ENCODE results near the gene ZNF460. TPM values are rescaled to one million over a fixed set of nuclear protein-coding genes. Genes with fewer than 3 reads are reported as not detected.

ZNF460 gene
- total RNA-seq, 1 donor from 2014 or later, result 56.5 TPM

DNA sequence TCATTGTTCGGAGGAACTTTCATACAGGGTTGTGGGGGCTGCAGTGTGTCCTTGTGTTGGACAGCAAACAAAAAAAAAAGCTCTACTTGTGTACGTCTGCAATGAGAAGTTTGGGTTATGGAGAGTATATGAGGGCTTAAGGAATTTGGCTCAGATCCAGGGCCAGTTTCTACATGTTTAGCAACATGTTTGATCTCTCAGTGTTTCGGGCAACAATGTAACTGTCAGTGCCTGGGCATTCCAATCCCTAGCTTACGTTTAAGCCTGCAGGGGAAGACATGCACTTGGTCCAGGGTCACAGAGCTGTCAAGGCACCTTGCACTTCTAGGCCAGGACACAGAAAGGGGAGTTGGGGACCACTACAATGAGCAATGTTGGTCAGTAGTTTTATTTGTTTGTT lies 53.9 kb downstream of the ZNF460 start:
- no peak overlapping the region for H3K4me3 ChIP-seq
- peaks cover 9 to 84% of the 10 kb centered on the region in 2 donors for H3K9me3 ChIP-seq
- H3K36me3 ChIP-seq, result peaks cover 1 to 29% of the 10 kb centered on the region in 2 donors
- intact Hi-C loops (cut with DNase I), result no loop called here
- no peaks in the 10 kb centered on the region for H3K4me1 ChIP-seq
- H3K27me3 ChIP-seq, result no peaks in the 10 kb centered on the region
- H3K27ac ChIP-seq, result no peak overlapping the region
- TF ChIP-seq, protein P1, sequence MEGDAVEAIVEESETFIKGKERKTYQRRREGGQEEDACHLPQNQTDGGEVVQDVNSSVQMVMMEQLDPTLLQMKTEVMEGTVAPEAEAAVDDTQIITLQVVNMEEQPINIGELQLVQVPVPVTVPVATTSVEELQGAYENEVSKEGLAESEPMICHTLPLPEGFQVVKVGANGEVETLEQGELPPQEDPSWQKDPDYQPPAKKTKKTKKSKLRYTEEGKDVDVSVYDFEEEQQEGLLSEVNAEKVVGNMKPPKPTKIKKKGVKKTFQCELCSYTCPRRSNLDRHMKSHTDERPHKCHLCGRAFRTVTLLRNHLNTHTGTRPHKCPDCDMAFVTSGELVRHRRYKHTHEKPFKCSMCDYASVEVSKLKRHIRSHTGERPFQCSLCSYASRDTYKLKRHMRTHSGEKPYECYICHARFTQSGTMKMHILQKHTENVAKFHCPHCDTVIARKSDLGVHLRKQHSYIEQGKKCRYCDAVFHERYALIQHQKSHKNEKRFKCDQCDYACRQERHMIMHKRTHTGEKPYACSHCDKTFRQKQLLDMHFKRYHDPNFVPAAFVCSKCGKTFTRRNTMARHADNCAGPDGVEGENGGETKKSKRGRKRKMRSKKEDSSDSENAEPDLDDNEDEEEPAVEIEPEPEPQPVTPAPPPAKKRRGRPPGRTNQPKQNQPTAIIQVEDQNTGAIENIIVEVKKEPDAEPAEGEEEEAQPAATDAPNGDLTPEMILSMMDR (IDR thresholded peaks at IDR 0.05), result no peak
- DNase-seq (ENCODE audit: low spot score in 2 of 2), result no peak

DNA sequence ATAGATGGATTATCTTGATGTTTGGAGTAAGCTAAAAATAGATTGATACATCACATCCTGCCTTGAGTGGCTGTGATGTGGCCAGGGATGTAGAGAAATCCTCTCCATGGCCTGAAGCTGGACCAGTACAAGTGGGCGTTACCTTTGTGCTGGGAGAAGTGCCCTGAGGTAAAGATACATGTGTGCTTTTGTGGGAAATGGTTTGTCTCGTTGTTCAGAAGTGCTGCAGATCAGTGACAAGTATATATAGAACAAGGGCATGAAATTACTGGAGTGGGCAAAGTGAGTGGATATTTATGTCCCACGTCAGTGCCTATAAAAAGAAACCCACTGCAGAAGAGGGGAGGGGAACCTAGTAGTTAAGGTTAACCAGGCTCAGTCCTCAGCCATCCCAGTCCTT lies 58.6 kb downstream of the ZNF460 start:
- peak overlapping the region in 1 of 2 donors; percentile 62 for H3K27ac ChIP-seq
- intact Hi-C loops (cut with DNase I), result no loop called here
- no peaks in the 10 kb centered on the region for H3K4me1 ChIP-seq

DNA sequence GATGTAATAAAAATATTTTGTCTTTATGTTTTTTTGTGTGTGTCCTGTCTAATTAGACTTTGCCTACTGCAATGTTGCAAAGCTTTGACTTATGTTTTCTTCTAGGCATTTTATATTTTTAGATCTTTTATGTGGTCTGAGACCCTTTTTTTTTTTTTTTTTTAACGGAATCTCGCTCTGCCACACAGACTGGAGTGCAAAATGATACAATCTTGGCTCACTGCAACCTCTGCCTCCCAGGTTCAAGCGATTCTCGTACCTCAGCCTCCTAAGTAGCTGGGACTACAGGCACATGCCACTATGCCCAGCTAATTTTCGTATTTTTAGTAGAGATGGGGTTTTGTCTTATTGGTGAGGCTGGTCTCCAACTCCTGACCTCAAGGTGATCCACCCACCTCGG lies 62.3 kb downstream of the ZNF460 start:
- DNase-seq (ENCODE audit: low spot score in 2 of 2), result no peak
- no peak overlapping the region for H3K4me3 ChIP-seq
- TF ChIP-seq, protein P1 (IDR thresholded peaks at IDR 0.05), result no peak
- no peak overlapping the region for H3K27ac ChIP-seq
- H3K4me1 ChIP-seq, result no peaks in the 10 kb centered on the region
- no peaks in the 10 kb centered on the region for H3K27me3 ChIP-seq
- H3K9me3 ChIP-seq, result peaks cover 0 to 23% of the 10 kb centered on the region in 2 donors
- no peaks in the 10 kb centered on the region for H3K36me3 ChIP-seq
- intact Hi-C loops (cut with DNase I), result no loop called here

More for the DNA sequence above, 58.6 kb downstream of the ZNF460 start:
- TF ChIP-seq, protein P1 (IDR thresholded peaks at IDR 0.05), result no peak
- DNase-seq (ENCODE audit: low spot score in 2 of 2), result no peak
- Histone ChIP-seq H3K36me3 (peaks cover 0 to 3% of the 10 kb centered on the region in 2 donors), H3K9me3 (peaks cover 0 to 56% of the 10 kb centered on the region in 2 donors), H3K27me3 (no peaks in the 10 kb centered on the region), H3K4me3 (no peak overlapping the region)

Other genes with a start within 250 kb of the ZNF460 start
- gene USP29, start 160.5 kb upstream of the ZNF460 start, total RNA-seq, result not detected
- not detected for gene ZIM3, start 135.3 kb upstream of the ZNF460 start, total RNA-seq
- not detected for gene DUXA, start 113.0 kb upstream of the ZNF460 start, total RNA-seq
- 183 TPM for gene ZNF264, start 89.0 kb upstream of the ZNF460 start, total RNA-seq
- not detected for gene AURKC, start 49.5 kb upstream of the ZNF460 start, total RNA-seq
- gene ZNF805, start 39.9 kb upstream of the ZNF460 start, total RNA-seq, result 22.8 TPM
- 4.5 TPM for gene ZNF543, start 40.0 kb downstream of the ZNF460 start, total RNA-seq
- 5.9 TPM for gene ZNF304, start 70.8 kb downstream of the ZNF460 start, total RNA-seq
- gene TRAPPC2B, start 83.1 kb downstream of the ZNF460 start, total RNA-seq, result 1.8 TPM
- gene ZNF547, start 83.1 kb downstream of the ZNF460 start, total RNA-seq, result not detected
- 0.96 TPM for gene ZNF548, start 109.4 kb downstream of the ZNF460 start, total RNA-seq
- gene ZNF17, start 130.7 kb downstream of the ZNF460 start, total RNA-seq, result 1.5 TPM
- gene ZNF749, start 154.8 kb downstream of the ZNF460 start, total RNA-seq, result 2.7 TPM
- not detected for gene VN1R1, start 176.7 kb downstream of the ZNF460 start, total RNA-seq
- gene ZNF772, start 197.1 kb downstream of the ZNF460 start, total RNA-seq, result 3.7 TPM
- gene ZNF419, start 207.3 kb downstream of the ZNF460 start, total RNA-seq, result 5.3 TPM
- not detected for gene ZNF773, start 219.5 kb downstream of the ZNF460 start, total RNA-seq
- gene ZNF549, start 246.9 kb downstream of the ZNF460 start, total RNA-seq, result 2.2 TPM